HCT116 (cell line): ENCODE measurements around the gene KRT73.

Source experiments
- CTCF ChIP-seq, 3 experiments: fragments of 200-600 bp in 1 of 3; sonication (generic) in 1 of 3; IDR thresholded peaks in 2 of 3; conservative IDR thresholded peaks in 1 of 3; 2 replicates each; pipeline ENCODE4 v1.5.1; 2012 to 2017; ENCODE audit warnings: low read depth in 2 of 3, low read length in 2 of 3, antibody characterized with exemption in 1 of 3, borderline replicate concordance in 1 of 3, control low read depth in 1 of 3, mild to moderate bottlenecking in 1 of 3, mixed read lengths in 1 of 3, mixed run types in 1 of 3, moderate library complexity in 1 of 3; ENCODE audit not compliant: insufficient read depth in 1 of 3
- JUND ChIP-seq: IDR thresholded peaks from 2 replicates; pipeline ENCODE4 v1.6.1; 2012
- POLR2A ChIP-seq: IDR thresholded peaks from 2 replicates; pipeline ENCODE4 v1.7.0; 2011; ENCODE audit warnings: borderline replicate concordance; ENCODE audit not compliant: insufficient read depth, insufficient read length; ENCODE audit errors: extremely low read depth

- TF ChIP-seq CTCF (IDR thresholded peaks at IDR 0.05 in 2 of 3, conservative IDR thresholded peaks at IDR 0.05 in 1 of 3; ENCODE audit: borderline replicate concordance in 1 of 3, insufficient read depth in 1 of 3, low read depth in 2 of 3, low read length in 2 of 3) (no peak), POLR2A (no peak), JUND (no peak)
Observed at GRCh38 chr12:52582486-52582885, 35.9 kb downstream of the KRT73 start.
